Fibroblast of pulmonary artery (primary cell): ENCODE measurements around the gene RNF4.

Source experiments
- DNase-seq: peaks from one replicate; pipeline ENCODE4 v3.0.0-alpha.2; 2010; ENCODE audit warnings: low read depth
- H3K4me3 ChIP-seq: replicated peaks from 2 replicates; pipeline ENCODE4 v1.5.1; 2011; ENCODE audit warnings: low read depth, mild to moderate bottlenecking, control low read depth, low read length, moderate library complexity
- TF ChIP-seq, protein P1 (sequence below): IDR thresholded peaks from 2 replicates; pipeline ENCODE4 v1.5.1; 2011; ENCODE audit warnings: mild to moderate bottlenecking, control low read depth, low read length, inconsistent platforms; ENCODE audit errors: missing control alignments

RNF4 gene

GRCh38 chr4:2432991-2433530 lies 35.8 kb upstream of the RNF4 start:
- H3K4me3 ChIP-seq, result no peak overlapping the region
- TF ChIP-seq, protein P1, sequence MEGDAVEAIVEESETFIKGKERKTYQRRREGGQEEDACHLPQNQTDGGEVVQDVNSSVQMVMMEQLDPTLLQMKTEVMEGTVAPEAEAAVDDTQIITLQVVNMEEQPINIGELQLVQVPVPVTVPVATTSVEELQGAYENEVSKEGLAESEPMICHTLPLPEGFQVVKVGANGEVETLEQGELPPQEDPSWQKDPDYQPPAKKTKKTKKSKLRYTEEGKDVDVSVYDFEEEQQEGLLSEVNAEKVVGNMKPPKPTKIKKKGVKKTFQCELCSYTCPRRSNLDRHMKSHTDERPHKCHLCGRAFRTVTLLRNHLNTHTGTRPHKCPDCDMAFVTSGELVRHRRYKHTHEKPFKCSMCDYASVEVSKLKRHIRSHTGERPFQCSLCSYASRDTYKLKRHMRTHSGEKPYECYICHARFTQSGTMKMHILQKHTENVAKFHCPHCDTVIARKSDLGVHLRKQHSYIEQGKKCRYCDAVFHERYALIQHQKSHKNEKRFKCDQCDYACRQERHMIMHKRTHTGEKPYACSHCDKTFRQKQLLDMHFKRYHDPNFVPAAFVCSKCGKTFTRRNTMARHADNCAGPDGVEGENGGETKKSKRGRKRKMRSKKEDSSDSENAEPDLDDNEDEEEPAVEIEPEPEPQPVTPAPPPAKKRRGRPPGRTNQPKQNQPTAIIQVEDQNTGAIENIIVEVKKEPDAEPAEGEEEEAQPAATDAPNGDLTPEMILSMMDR, result no peak
- peak; percentile 45 for DNase-seq

- no peak for DNase-seq
- TF ChIP-seq, protein P1, result no peak
- no peak overlapping the region for H3K4me3 ChIP-seq
These were observed 35.1 kb upstream of the RNF4 start for GRCh38 chr4:2433609-2434350.

DNA sequence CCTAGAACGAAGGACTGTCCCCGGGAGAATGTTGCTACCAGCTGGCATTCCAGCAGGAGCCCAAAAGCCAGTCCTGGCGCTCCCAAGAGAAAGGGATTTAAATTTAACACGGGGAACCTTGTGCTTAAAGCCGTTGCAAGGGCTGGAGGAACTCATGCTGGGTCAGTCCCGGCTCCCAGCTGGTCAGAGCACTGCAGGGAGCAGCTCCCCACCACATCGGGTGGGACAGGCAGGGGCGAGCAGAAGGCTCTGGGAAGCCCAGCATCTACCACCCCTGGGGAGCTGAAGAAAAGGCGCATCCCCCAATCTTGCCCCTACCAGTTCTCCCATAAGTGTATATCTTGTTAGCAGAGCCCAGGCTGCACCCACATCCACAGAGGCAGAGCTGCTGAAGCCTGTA lies 34.5 kb upstream of the RNF4 start:
- TF ChIP-seq, protein P1, result no peak
- no peak overlapping the region for H3K4me3 ChIP-seq
- DNase-seq, result no peak

- no peak overlapping the region for H3K4me3 ChIP-seq
- peak; percentile 16 for DNase-seq
- TF ChIP-seq, protein P1, result peak; percentile 27
These were observed 32.6 kb upstream of the RNF4 start for GRCh38 chr4:2436301-2436700.

GRCh38 chr4:2436761-2437474 lies 32.0 kb upstream of the RNF4 start:
- TF ChIP-seq, protein P1, result no peak
- DNase-seq, result no peak

DNA sequence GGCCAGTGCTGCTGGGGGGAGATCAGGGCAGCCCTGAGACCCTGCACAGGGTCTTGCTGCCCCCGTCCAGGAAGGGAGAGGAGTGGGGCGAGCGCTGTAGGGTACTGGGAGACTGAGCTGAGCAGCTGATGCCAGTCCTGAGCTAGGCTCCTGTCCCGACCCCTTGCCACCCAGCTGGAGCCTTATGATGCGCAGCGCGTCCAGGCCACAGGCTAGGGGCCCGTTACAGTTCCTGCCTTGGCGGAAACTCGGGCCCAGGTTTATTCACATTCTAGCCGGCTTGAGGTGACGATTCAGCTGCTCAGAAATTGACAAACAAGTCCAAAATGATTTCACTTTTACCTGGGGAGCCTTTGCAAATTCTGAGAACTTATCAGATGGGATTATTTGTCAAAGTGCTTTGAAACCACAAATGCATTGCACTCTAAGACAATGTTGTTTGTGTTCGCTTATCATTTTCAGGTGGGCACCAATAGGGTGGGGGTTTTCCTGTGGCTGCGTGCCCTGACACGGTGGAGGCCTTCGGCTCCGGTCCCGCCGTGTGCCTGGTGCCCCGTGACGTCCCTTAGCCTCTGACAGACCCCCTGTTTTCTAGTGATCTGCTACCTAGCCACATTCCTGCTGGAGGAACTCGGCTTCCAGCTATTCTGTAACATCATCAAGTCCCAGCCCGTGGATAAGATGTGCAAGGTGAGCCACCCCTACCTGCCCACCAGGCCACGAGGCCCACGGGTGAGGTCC lies 31.3 kb upstream of the RNF4 start:
- no peak overlapping the region for H3K4me3 ChIP-seq
- TF ChIP-seq, protein P1, result no peak
- DNase-seq, result no peak

More at GRCh38 chr4:2436761-2437474, 32.0 kb upstream of the RNF4 start:
- H3K4me3 ChIP-seq, result no peak overlapping the region
